ENCODE results near the gene RIPOR3.

The RIPOR3 gene

GRCh38 chr20:50729901-50730764 is 38.8 kb upstream of the RIPOR3 start:
- Histone ChIP-seq H3K4me3 (ENCODE audit: low read length) (peak overlapping the region; percentile 55; the same call in 1 of the 2 replicates), H3K27me3 (ENCODE audit: control insufficient read depth, insufficient read depth, low read length) (no peaks in the 10 kb centered on the region), H3K9me3 (ENCODE audit: control insufficient read depth, insufficient read depth, low read length) (no peaks in the 10 kb centered on the region), H3K36me3 (ENCODE audit: control insufficient read depth, insufficient read depth, low read length) (no peaks in the 10 kb centered on the region), H3K4me1 (ENCODE audit: control insufficient read depth, insufficient read depth, low read length) (peaks cover 2% of the 10 kb centered on the region; the same call in 1 of the 2 replicates), H3K27ac (ENCODE audit: low read length) (no peak overlapping the region)
- no peak for DNase-seq (ENCODE audit: low read depth, low spot score)
- no CpG with 5 or more reads among the region's 21 CpGs for WGBS (ENCODE audit: insufficient coverage, insufficient read length)

GRCh38 chr20:50728981-50729874 is 37.9 kb upstream of the RIPOR3 start:
- Histone ChIP-seq H3K27me3 (ENCODE audit: control insufficient read depth, insufficient read depth, low read length) (no peaks in the 10 kb centered on the region), H3K4me3 (ENCODE audit: low read length) (no peak overlapping the region), H3K9me3 (ENCODE audit: control insufficient read depth, insufficient read depth, low read length) (no peaks in the 10 kb centered on the region), H3K4me1 (ENCODE audit: control insufficient read depth, insufficient read depth, low read length) (peaks cover 6% of the 10 kb centered on the region; the same call in 1 of the 2 replicates), H3K27ac (ENCODE audit: low read length) (no peak overlapping the region), H3K36me3 (ENCODE audit: control insufficient read depth, insufficient read depth, low read length) (no peaks in the 10 kb centered on the region)
- no peak for DNase-seq (ENCODE audit: low read depth, low spot score)
- WGBS (ENCODE audit: insufficient coverage, insufficient read length): 100% methylated on average over 2 of the region's 11 CpGs

GRCh38 chr20:50728486-50728980 is 37.2 kb upstream of the RIPOR3 start:
- DNase-seq (ENCODE audit: low read depth, low spot score): no peak
- WGBS (ENCODE audit: insufficient coverage, insufficient read length): no CpG with 5 or more reads among the region's 4 CpGs
- no peaks in the 10 kb centered on the region for H3K27me3 ChIP-seq (ENCODE audit: control insufficient read depth, insufficient read depth, low read length)
- no peaks in the 10 kb centered on the region for H3K36me3 ChIP-seq (ENCODE audit: control insufficient read depth, insufficient read depth, low read length)
- no peak overlapping the region for H3K27ac ChIP-seq (ENCODE audit: low read length)
- peaks cover 6% of the 10 kb centered on the region; the same call in 1 of the 2 replicates for H3K4me1 ChIP-seq (ENCODE audit: control insufficient read depth, insufficient read depth, low read length)
- H3K9me3 ChIP-seq (ENCODE audit: control insufficient read depth, insufficient read depth, low read length): no peaks in the 10 kb centered on the region
- no peak overlapping the region for H3K4me3 ChIP-seq (ENCODE audit: low read length)

GRCh38 chr20:50727792-50728485 is 36.6 kb upstream of the RIPOR3 start:
- Histone ChIP-seq H3K4me1 (ENCODE audit: control insufficient read depth, insufficient read depth, low read length) (peaks cover 5% of the 10 kb centered on the region; the same call in 1 of the 2 replicates), H3K9me3 (ENCODE audit: control insufficient read depth, insufficient read depth, low read length) (no peaks in the 10 kb centered on the region), H3K27ac (ENCODE audit: low read length) (no peak overlapping the region), H3K27me3 (ENCODE audit: control insufficient read depth, insufficient read depth, low read length) (no peaks in the 10 kb centered on the region), H3K36me3 (ENCODE audit: control insufficient read depth, insufficient read depth, low read length) (no peaks in the 10 kb centered on the region), H3K4me3 (ENCODE audit: low read length) (no peak overlapping the region)
- DNase-seq (ENCODE audit: low read depth, low spot score): no peak
- no CpG with 5 or more reads among the region's 8 CpGs for WGBS (ENCODE audit: insufficient coverage, insufficient read length)

- Histone ChIP-seq H3K27me3 (ENCODE audit: control insufficient read depth, insufficient read depth, low read length) (no peaks in the 10 kb centered on the region), H3K9me3 (ENCODE audit: control insufficient read depth, insufficient read depth, low read length) (no peaks in the 10 kb centered on the region), H3K36me3 (ENCODE audit: control insufficient read depth, insufficient read depth, low read length) (no peaks in the 10 kb centered on the region), H3K4me3 (ENCODE audit: low read length) (no peak overlapping the region), H3K27ac (ENCODE audit: low read length) (no peak overlapping the region), H3K4me1 (ENCODE audit: control insufficient read depth, insufficient read depth, low read length) (peaks cover 5% of the 10 kb centered on the region; the same call in 1 of the 2 replicates)
- DNase-seq (ENCODE audit: low read depth, low spot score): no peak
- WGBS (ENCODE audit: insufficient coverage, insufficient read length): no CpG with 5 or more reads among the region's 4 CpGs
Observed at GRCh38 chr20:50726955-50727791, 35.8 kb upstream of the RIPOR3 start.

GRCh38 chr20:50725724-50726005 is 34.3 kb upstream of the RIPOR3 start:
- Histone ChIP-seq H3K27ac (ENCODE audit: low read length) (no peak overlapping the region), H3K4me1 (ENCODE audit: control insufficient read depth, insufficient read depth, low read length) (peaks cover 5% of the 10 kb centered on the region; the same call in 1 of the 2 replicates), H3K27me3 (ENCODE audit: control insufficient read depth, insufficient read depth, low read length) (no peaks in the 10 kb centered on the region), H3K4me3 (ENCODE audit: low read length) (no peak overlapping the region), H3K36me3 (ENCODE audit: control insufficient read depth, insufficient read depth, low read length) (no peaks in the 10 kb centered on the region), H3K9me3 (ENCODE audit: control insufficient read depth, insufficient read depth, low read length) (no peaks in the 10 kb centered on the region)
- WGBS (ENCODE audit: insufficient coverage, insufficient read length): no CpG with 5 or more reads among the region's 10 CpGs
- no peak for DNase-seq (ENCODE audit: low read depth, low spot score)

- WGBS (ENCODE audit: insufficient coverage, insufficient read length): no CpG with 5 or more reads among the region's 14 CpGs
- H3K27ac ChIP-seq (ENCODE audit: low read length): no peak overlapping the region
- no peaks in the 10 kb centered on the region for H3K27me3 ChIP-seq (ENCODE audit: control insufficient read depth, insufficient read depth, low read length)
- DNase-seq (ENCODE audit: low read depth, low spot score): no peak
- H3K36me3 ChIP-seq (ENCODE audit: control insufficient read depth, insufficient read depth, low read length): no peaks in the 10 kb centered on the region
- H3K4me1 ChIP-seq (ENCODE audit: control insufficient read depth, insufficient read depth, low read length): peaks cover 5% of the 10 kb centered on the region; the same call in 1 of the 2 replicates
- no peaks in the 10 kb centered on the region for H3K9me3 ChIP-seq (ENCODE audit: control insufficient read depth, insufficient read depth, low read length)
- H3K4me3 ChIP-seq (ENCODE audit: low read length): no peak overlapping the region
Observed at GRCh38 chr20:50724851-50725723, 33.7 kb upstream of the RIPOR3 start.

GRCh38 chr20:50724112-50724725 is 32.9 kb upstream of the RIPOR3 start:
- H3K36me3 ChIP-seq (ENCODE audit: control insufficient read depth, insufficient read depth, low read length): no peaks in the 10 kb centered on the region
- no peak for DNase-seq (ENCODE audit: low read depth, low spot score)
- H3K27me3 ChIP-seq (ENCODE audit: control insufficient read depth, insufficient read depth, low read length): no peaks in the 10 kb centered on the region
- H3K9me3 ChIP-seq (ENCODE audit: control insufficient read depth, insufficient read depth, low read length): no peaks in the 10 kb centered on the region
- H3K4me3 ChIP-seq (ENCODE audit: low read length): no peak overlapping the region
- peaks cover 5% of the 10 kb centered on the region; the same call in 1 of the 2 replicates for H3K4me1 ChIP-seq (ENCODE audit: control insufficient read depth, insufficient read depth, low read length)
- H3K27ac ChIP-seq (ENCODE audit: low read length): no peak overlapping the region
- WGBS (ENCODE audit: insufficient coverage, insufficient read length): no CpG with 5 or more reads among the region's 7 CpGs

Data from iPS DF 6.9 (cell line).